IMR-90 (cell line): Measurements from ENCODE around the gene COL27A1. TPM values are rescaled to one million over a fixed set of nuclear protein-coding genes. Genes with fewer than 3 reads are reported as not detected.

ENCODE experiments used
- ATAC-seq: fragments of 200-7000 bp; cut with Tn5 transposase; 2 replicates; pipeline ENCODE4 v1.9.1; 2020; ENCODE audit warnings: low read depth, mild to moderate bottlenecking, moderate library complexity
- BruUV-seq: library from RNA; stranded (reverse); fragments of 400-500 nt; replicated peaks from 2 replicates; lab custom pipeline; 2021; lab: Mats Ljungman, UMichigan
- CTCF ChIA-PET: fragments of 300-600 bp; formaldehyde crosslinking; extraction: SDS; loops from one replicate; lab custom pipeline; 2021; ENCODE audit warnings: antibody characterized with exemption; lab: Yijun Ruan, JAX
- POLR2A ChIA-PET: fragments of 300-600 bp; sonication (Branson Sonifier 250); formaldehyde crosslinking; loops from one replicate; lab custom pipeline; 2022; ENCODE audit warnings: antibody characterized with exemption; ENCODE audit not compliant: unreplicated experiment; lab: Charles Lee
- DNase-seq: peaks from one replicate; pipeline ENCODE4 v3.0.0; 2013
- H2AFZ ChIP-seq: replicated peaks from 2 replicates; pipeline ENCODE3; 2013; ENCODE audit warnings: low read length, mild to moderate bottlenecking; ENCODE audit not compliant: poor library complexity
- H2AK5ac ChIP-seq: 2 replicates; pipeline ENCODE4 v1.6.1; 2013; ENCODE audit warnings: low read depth, low read length, inconsistent platforms
- H2AK9ac ChIP-seq: replicated peaks from 2 replicates; pipeline ENCODE3; 2013; ENCODE audit warnings: mild to moderate bottlenecking, low read depth, low read length, moderate library complexity; ENCODE audit not compliant: poor library complexity
- H2BK120ac ChIP-seq: 2 replicates; pipeline ENCODE4 v1.6.1; 2013; ENCODE audit warnings: low read depth, low read length, inconsistent platforms
- H2BK15ac ChIP-seq: 3 replicates; pipeline ENCODE4 v1.6.1; 2013; ENCODE audit warnings: low read depth, low read length, inconsistent platforms
- H2BK20ac ChIP-seq: 2 replicates; pipeline ENCODE4 v1.6.1; 2013; ENCODE audit warnings: low read depth, mild to moderate bottlenecking, inconsistent platforms, low read length, moderate library complexity
- H2BK5ac ChIP-seq: 2 replicates; pipeline ENCODE4 v1.6.1; 2013; ENCODE audit warnings: mild to moderate bottlenecking, low read depth, low read length, inconsistent platforms; ENCODE audit not compliant: poor library complexity, severe bottlenecking
- H3K14ac ChIP-seq: replicated peaks from 2 replicates; pipeline ENCODE4 v1.6.1; 2013; ENCODE audit warnings: low read depth, low read length, inconsistent platforms
- H3K18ac ChIP-seq: 2 replicates; pipeline ENCODE4 v1.6.1; 2013; ENCODE audit warnings: low read depth, low read length, control low read depth
- H3K23ac ChIP-seq: 2 replicates; pipeline ENCODE4 v1.6.1; 2013; ENCODE audit warnings: low read depth, low read length, inconsistent platforms
- H3K27ac ChIP-seq: 2 replicates; pipeline ENCODE4 v1.5.1; 2013; ENCODE audit warnings: mild to moderate bottlenecking, control low read depth, low read length; ENCODE audit not compliant: insufficient read depth
- H3K27me3 ChIP-seq: 2 replicates; pipeline ENCODE4 v1.6.1; 2013; ENCODE audit warnings: low read length; ENCODE audit not compliant: control insufficient read depth, insufficient read depth
- H3K36me3 ChIP-seq: 2 replicates; pipeline ENCODE4 v1.6.1; 2013; ENCODE audit warnings: low read length, mixed read lengths; ENCODE audit not compliant: control insufficient read depth, insufficient read depth
- H3K4ac ChIP-seq: 2 replicates; pipeline ENCODE4 v1.6.1; 2013; ENCODE audit warnings: low read depth, low read length, inconsistent platforms
- H3K4me1 ChIP-seq: 2 replicates; pipeline ENCODE4 v1.6.1; 2013; ENCODE audit warnings: low read length, mixed read lengths; ENCODE audit not compliant: control insufficient read depth, insufficient read depth
- H3K4me2 ChIP-seq: 2 replicates; pipeline ENCODE4 v1.6.1; 2013; ENCODE audit warnings: low read depth, mild to moderate bottlenecking, control low read depth, low read length, moderate library complexity
- H3K4me3 ChIP-seq: 2 replicates; pipeline ENCODE4 v1.5.1; 2013; ENCODE audit warnings: low read depth, mild to moderate bottlenecking, control low read depth, low read length, moderate library complexity; ENCODE audit not compliant: insufficient read depth
- H3K56ac ChIP-seq: 2 replicates; pipeline ENCODE4 v1.6.1; 2013; ENCODE audit warnings: low read length, inconsistent platforms; ENCODE audit not compliant: insufficient read depth; ENCODE audit errors: extremely low read depth
- H3K79me1 ChIP-seq, 2 experiments: 2 replicates each; pipeline ENCODE4 v1.6.1; 2013; ENCODE audit warnings: low read length in 2 of 2, inconsistent platforms in 1 of 2, low read depth in 1 of 2
- H3K9ac ChIP-seq: 2 replicates; pipeline ENCODE4 v1.6.1; 2013; ENCODE audit warnings: low read depth, low read length, control low read depth
- H3K9me1 ChIP-seq: 2 replicates; pipeline ENCODE4 v1.6.1; 2013; ENCODE audit warnings: low read length, inconsistent platforms; ENCODE audit not compliant: insufficient read depth
- H3K9me3 ChIP-seq: 2 replicates; pipeline ENCODE4 v1.6.1; 2013; ENCODE audit warnings: low read length; ENCODE audit not compliant: control insufficient read depth, insufficient read depth
- H4K20me1 ChIP-seq: 2 replicates; pipeline ENCODE4 v1.6.1; 2013; ENCODE audit warnings: low read length, inconsistent platforms; ENCODE audit not compliant: insufficient read depth
- H4K5ac ChIP-seq: 2 replicates; pipeline ENCODE4 v1.6.1; 2013; ENCODE audit warnings: mild to moderate bottlenecking, low read depth, low read length, control low read depth
- H4K8ac ChIP-seq, 2 experiments: 2 replicates each; pipeline ENCODE4 v1.6.1; 2013; ENCODE audit warnings: low read depth in 2 of 2, low read length in 2 of 2, control low read depth in 1 of 2, inconsistent platforms in 1 of 2
- H4K91ac ChIP-seq: 2 replicates; pipeline ENCODE4 v1.6.1; 2013; ENCODE audit warnings: low read depth, low read length, inconsistent platforms; ENCODE audit not compliant: insufficient read depth
- BHLHE40 ChIP-seq: fragments of 150-350 bp; IDR thresholded peaks from 2 replicates; pipeline ENCODE4 v1.6.1; 2016; ENCODE audit warnings: mild to moderate bottlenecking, low read depth, low read length
- CEBPB ChIP-seq: IDR thresholded peaks from 2 replicates; pipeline ENCODE4 v1.6.1; 2012; ENCODE audit warnings: low read depth, low read length, improper control_type of control experiment
- CHD1 ChIP-seq: IDR thresholded peaks from 2 replicates; pipeline ENCODE4 v1.6.1; 2012; ENCODE audit warnings: low read depth, low read length, improper control_type of control experiment
- FOS ChIP-seq: fragments of 150-350 bp; IDR thresholded peaks from 2 replicates; pipeline ENCODE4 v1.6.1; 2016; ENCODE audit warnings: low read depth, low read length
- MAFK ChIP-seq: IDR thresholded peaks from 2 replicates; pipeline ENCODE4 v1.6.1; 2012; ENCODE audit warnings: low read depth, low read length, improper control_type of control experiment
- MAZ ChIP-seq: IDR thresholded peaks from 2 replicates; pipeline ENCODE4 v1.6.1; 2012; ENCODE audit warnings: low read depth, mild to moderate bottlenecking, low read length, improper control_type of control experiment, moderate library complexity, borderline replicate concordance
- MXI1 ChIP-seq: IDR thresholded peaks from 2 replicates; pipeline ENCODE4 v1.6.1; 2012; ENCODE audit warnings: low read depth, mild to moderate bottlenecking, low read length, moderate library complexity, borderline replicate concordance
- NFE2L2 ChIP-seq: fragments of 150-350 bp; IDR thresholded peaks from 2 replicates; pipeline ENCODE4 v1.6.1; 2016; ENCODE audit warnings: low read depth, mild to moderate bottlenecking, low read length
- POLR2A ChIP-seq: IDR thresholded peaks from 2 replicates; pipeline ENCODE4 v1.6.1; 2012; ENCODE audit warnings: mild to moderate bottlenecking, low read depth, low read length
- RAD21 ChIP-seq: IDR thresholded peaks from 2 replicates; pipeline ENCODE4 v1.6.1; 2012; ENCODE audit warnings: low read length, improper control_type of control experiment
- RCOR1 ChIP-seq: IDR thresholded peaks from 2 replicates; pipeline ENCODE4 v1.6.1; 2012; ENCODE audit warnings: mild to moderate bottlenecking, low read length, improper control_type of control experiment; ENCODE audit not compliant: insufficient replicate concordance
- RFX5 ChIP-seq: IDR thresholded peaks from 2 replicates; pipeline ENCODE4 v1.8.0; 2012; ENCODE audit warnings: low read depth, mild to moderate bottlenecking, low read length, moderate library complexity
- SMC3 ChIP-seq: fragments of 150-350 bp; IDR thresholded peaks from 2 replicates; pipeline ENCODE4 v1.6.1; 2016; ENCODE audit warnings: low read depth, mild to moderate bottlenecking, antibody characterized with exemption, low read length, moderate library complexity
- WGBS, 2 experiments: methylation state at CpG; one replicate each; pipeline versions ENCODE4 v1.1.5 to v1.1.7; 2013; ENCODE audit warnings: missing lambda C conversion rate in 2 of 2; ENCODE audit not compliant: insufficient read length in 1 of 2; ENCODE audit errors: extremely low coverage in 2 of 2; 5-methylcytosine and 5-hydroxymethylcytosine counted together
- dilution Hi-C: fragments of 300-500 bp; cut with HindIII; formaldehyde crosslinking; loops from one replicate; pipeline ENCODE4 v1.14.3; 2018; ENCODE audit warnings: low sequenced_read_pairs; ENCODE audit not compliant: unreplicated experiment
- in situ Hi-C: fragments of 300-500 bp; cut with MboI; formaldehyde crosslinking; loops from 3 replicates; pipeline ENCODE4 v1.14.3; 2019; ENCODE audit warnings: low sequenced_read_pairs, inconsistent platforms, mixed read lengths
- intact Hi-C: fragments of 100-400 bp; cut with micrococcal nuclease; formaldehyde crosslinking; loops from 2 replicates; pipeline ENCODE4 v1.10.0; 2022
- polyA plus RNA-seq, 3 experiments: library from polyadenylated mRNA; depleted of rRNA; stranded (reverse); fragments of >200 nt; gene quantifications; 2 replicates each; pipeline ENCODE4 v1.2.3, GENCODE V29; 2012; ENCODE audit warnings: low replicate concordance in 1 of 3
- total RNA-seq: library from RNA; depleted of rRNA; stranded (reverse); fragments of >200 nt; gene quantifications from 2 replicates; pipeline ENCODE4 v1.2.3, GENCODE V29; 2012
- TF ChIP-seq, protein P1 (sequence below): conservative IDR thresholded peaks from 2 replicates; pipeline ENCODE4 v1.5.1; 2012; ENCODE audit warnings: mild to moderate bottlenecking, low read depth, low read length, improper control_type of control experiment
- TF ChIP-seq, protein P2 (sequence below): fragments of 150-350 bp; IDR thresholded peaks from 2 replicates; pipeline ENCODE4 v1.6.1; 2017; ENCODE audit warnings: mild to moderate bottlenecking, antibody characterized with exemption, low read length, low read depth

COL27A1 gene
- total and polyA plus RNA-seq, 2 of the 4 experiments (the other 2 are of a cell fraction), result 3.2 to 18.3 TPM

DNA sequence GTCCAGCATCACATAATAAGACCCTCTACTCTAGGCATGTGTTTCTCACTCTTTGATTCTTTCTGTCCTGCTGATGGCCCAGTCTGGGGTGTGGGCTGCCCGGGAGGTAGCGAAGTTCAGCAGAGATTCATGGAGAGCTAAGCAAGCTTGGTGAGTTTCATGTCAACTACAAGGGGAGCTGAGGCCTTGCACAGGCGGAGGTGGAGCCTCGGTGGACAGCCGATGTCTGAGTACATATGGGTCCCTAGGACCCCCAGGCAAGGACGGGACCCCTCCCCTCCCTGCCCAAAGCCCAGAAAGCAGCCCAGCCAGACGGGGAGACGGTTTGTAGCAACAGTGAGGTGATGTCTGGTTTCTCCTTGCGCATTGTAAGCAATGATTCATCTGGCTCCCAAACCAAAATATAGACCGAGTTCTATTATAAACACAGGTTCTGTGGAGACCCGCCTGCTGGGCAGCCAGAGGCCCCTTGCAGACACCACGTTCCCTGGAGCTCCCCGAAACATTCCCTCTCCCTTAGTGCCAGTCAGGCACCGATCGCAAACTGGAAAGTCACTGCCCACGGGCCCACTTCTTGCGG lies 45.5 kb downstream of the COL27A1 start:
- CTCF ChIA-PET, result interaction anchor here (1.0 to 1.1 kb wide), 2 partner anchors 13 to 45 kb away, joined by 3 read pairs; partner anchors contain the start of gene COL27A1
- H2AK5ac ChIP-seq, result 0 out of 2 replicates have a peak overlapping the region, but pooled peaks have one; percentile 13
- no peak overlapping the region for H3K14ac ChIP-seq
- POLR2A ChIA-PET, result no interaction called here
- no peak overlapping the region for H2AFZ ChIP-seq
- BruUV-seq, result no TSS peak
- H2BK120ac ChIP-seq, result 0 out of 2 replicates have a peak overlapping the region, but pooled peaks have one; percentile 12
- H4K5ac ChIP-seq, result no peak overlapping the region
- no peak overlapping the region for H3K4me3 ChIP-seq
- peaks cover 11% of the 10 kb centered on the region for H4K20me1 ChIP-seq
- no peak overlapping the region for H2BK15ac ChIP-seq
- intact Hi-C loops (no loop called here), in situ Hi-C loops (no loop called here), dilution Hi-C loops (no loop called here)
- H3K4me2 ChIP-seq, result no peak overlapping the region; the same call in 1 of the 2 replicates
- WGBS, 2 experiments, result 38% methylated on average over 4 of the region's 17 CpGs; no CpG with 5 or more reads in 1 of the 2 experiments
- peak; percentile 59 for ATAC-seq
- H3K4me1 ChIP-seq, result peaks cover 22% of the 10 kb centered on the region
- H3K23ac ChIP-seq, result no peak overlapping the region; the same call in 1 of the 2 replicates
- H4K91ac ChIP-seq, result no peak overlapping the region
- H3K9me1 ChIP-seq, result peaks cover 29% of the 10 kb centered on the region
- peaks cover 21% of the 10 kb centered on the region for H3K36me3 ChIP-seq
- no peaks in the 10 kb centered on the region for H3K9me3 ChIP-seq
- H3K56ac ChIP-seq, result no peak overlapping the region
- H4K8ac ChIP-seq, result no peak overlapping the region
- H2BK20ac ChIP-seq, result no peak overlapping the region
- no peak overlapping the region for H3K9ac ChIP-seq
- H3K79me1 ChIP-seq, result peaks cover 0 to 11% of the 10 kb centered on the region in 2 experiments; a peak in 2 of 4 replicates
- no peaks in the 10 kb centered on the region for H3K27me3 ChIP-seq
- H3K18ac ChIP-seq, result no peak overlapping the region
- DNase-seq, result peak; percentile 68
- no peak overlapping the region for H2AK9ac ChIP-seq
- H3K27ac ChIP-seq, result no peak overlapping the region
- H3K4ac ChIP-seq, result peak overlapping the region; percentile 2; the same call in 1 of the 2 replicates
- H2BK5ac ChIP-seq, result no peak overlapping the region
- TF ChIP-seq BHLHE40 (no peak), RFX5 (no peak), MAFK (no peak), RCOR1 (no peak), RAD21 (0 out of 2 replicates have a peak, but pooled peaks have one; percentile 2), CEBPB (peak; percentile 38; the same call in 1 of the 2 replicates), NFE2L2 (no peak), MXI1 (no peak), MAZ (no peak), FOS (peak; percentile 85), SMC3 (no peak), POLR2A (no peak), CHD1 (no peak)
- TF ChIP-seq, protein P1, sequence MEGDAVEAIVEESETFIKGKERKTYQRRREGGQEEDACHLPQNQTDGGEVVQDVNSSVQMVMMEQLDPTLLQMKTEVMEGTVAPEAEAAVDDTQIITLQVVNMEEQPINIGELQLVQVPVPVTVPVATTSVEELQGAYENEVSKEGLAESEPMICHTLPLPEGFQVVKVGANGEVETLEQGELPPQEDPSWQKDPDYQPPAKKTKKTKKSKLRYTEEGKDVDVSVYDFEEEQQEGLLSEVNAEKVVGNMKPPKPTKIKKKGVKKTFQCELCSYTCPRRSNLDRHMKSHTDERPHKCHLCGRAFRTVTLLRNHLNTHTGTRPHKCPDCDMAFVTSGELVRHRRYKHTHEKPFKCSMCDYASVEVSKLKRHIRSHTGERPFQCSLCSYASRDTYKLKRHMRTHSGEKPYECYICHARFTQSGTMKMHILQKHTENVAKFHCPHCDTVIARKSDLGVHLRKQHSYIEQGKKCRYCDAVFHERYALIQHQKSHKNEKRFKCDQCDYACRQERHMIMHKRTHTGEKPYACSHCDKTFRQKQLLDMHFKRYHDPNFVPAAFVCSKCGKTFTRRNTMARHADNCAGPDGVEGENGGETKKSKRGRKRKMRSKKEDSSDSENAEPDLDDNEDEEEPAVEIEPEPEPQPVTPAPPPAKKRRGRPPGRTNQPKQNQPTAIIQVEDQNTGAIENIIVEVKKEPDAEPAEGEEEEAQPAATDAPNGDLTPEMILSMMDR, result no peak
- TF ChIP-seq, protein P2, sequence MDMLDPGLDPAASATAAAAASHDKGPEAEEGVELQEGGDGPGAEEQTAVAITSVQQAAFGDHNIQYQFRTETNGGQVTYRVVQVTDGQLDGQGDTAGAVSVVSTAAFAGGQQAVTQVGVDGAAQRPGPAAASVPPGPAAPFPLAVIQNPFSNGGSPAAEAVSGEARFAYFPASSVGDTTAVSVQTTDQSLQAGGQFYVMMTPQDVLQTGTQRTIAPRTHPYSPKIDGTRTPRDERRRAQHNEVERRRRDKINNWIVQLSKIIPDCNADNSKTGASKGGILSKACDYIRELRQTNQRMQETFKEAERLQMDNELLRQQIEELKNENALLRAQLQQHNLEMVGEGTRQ, result no peak
